Testis (tissue), 3 donors: ENCODE data around the gene TXN. TPM values are rescaled to one million over a fixed set of nuclear protein-coding genes. Genes with fewer than 3 reads are reported as not detected.
"Not testable (repeated sequence)": the region's sequence is repeated elsewhere in the genome, so short reads cannot be mapped to it uniquely, and the experiment has no call there.

Experiments used
- DNase-seq: peaks from one replicate; pipeline ENCODE4 v3.0.0-alpha.2; 2019
- H3K27ac ChIP-seq, 2 donors: fragments of 200-600 bp; sonication (generic); one replicate each; pipeline ENCODE4 v1.5.1; 2019
- H3K27me3 ChIP-seq: fragments of 200-600 bp; sonication (generic); one replicate; pipeline ENCODE4 v1.5.1; 2019
- H3K36me3 ChIP-seq: fragments of 200-600 bp; sonication (generic); one replicate; pipeline ENCODE4 v1.5.1; 2017; ENCODE audit warnings: low read depth; ENCODE audit errors: missing control alignments
- H3K4me1 ChIP-seq: fragments of 200-600 bp; sonication (generic); one replicate; pipeline ENCODE4 v1.5.1; 2019
- H3K4me3 ChIP-seq, 2 donors: fragments of 200-600 bp; sonication (generic); one replicate each; pipeline ENCODE4 v1.5.1; 2017 to 2019
- H3K9me3 ChIP-seq: fragments of 200-600 bp; sonication (generic); one replicate; pipeline ENCODE4 v1.5.1; 2017
- POLR2A ChIP-seq: fragments of 450-650 bp; IDR thresholded peaks from one replicate; pipeline ENCODE4 v1.6.1; 2017; ENCODE audit warnings: antibody characterized with exemption, mild to moderate bottlenecking, moderate library complexity
- WGBS, 2 donors: methylation state at CpG; one replicate each; pipeline ENCODE4 v1.1.5; 2018; 5-methylcytosine and 5-hydroxymethylcytosine counted together
- intact Hi-C: fragments of 100-400 bp; cut with DNase I; formaldehyde crosslinking; loops from one replicate; pipeline ENCODE4 v1.15.1; 2023; ENCODE audit warnings: low total_unique reads
- polyA plus RNA-seq: library from polyadenylated mRNA; stranded (reverse); fragments of 350-450 nt; fragmentation: Illumina TruSeq; extraction: RNeasy Lipid Tissue Mini Kit (QIAGEN cat#74804); gene quantifications from one replicate; pipeline ENCODE4 v1.2.3, GENCODE V29; 2014; ENCODE audit warnings: low read depth, low replicate concordance; ENCODE audit not compliant: insufficient read depth
- total RNA-seq, 2 donors: library from RNA; depleted of rRNA; stranded (reverse); fragments of >200 nt; gene quantifications; one replicate each; pipeline ENCODE4 v1.2.3, GENCODE V29; 2016
- TF ChIP-seq, protein P1 (sequence below), 3 experiments: fragments of 450-650 bp in 2 of 3; fragments of 200-600 bp in 1 of 3; sonication (generic) in 1 of 3; IDR thresholded peaks; one replicate each; pipeline ENCODE4 v1.5.1; 2016 to 2019; ENCODE audit warnings: antibody characterized with exemption in 3 of 3, mild to moderate bottlenecking in 2 of 3, moderate library complexity in 1 of 3

The TXN gene
- total and polyA plus RNA-seq, 3 donors from 2014 or later, result 30.2 to 57.0 (median 31.7) TPM

DNA sequence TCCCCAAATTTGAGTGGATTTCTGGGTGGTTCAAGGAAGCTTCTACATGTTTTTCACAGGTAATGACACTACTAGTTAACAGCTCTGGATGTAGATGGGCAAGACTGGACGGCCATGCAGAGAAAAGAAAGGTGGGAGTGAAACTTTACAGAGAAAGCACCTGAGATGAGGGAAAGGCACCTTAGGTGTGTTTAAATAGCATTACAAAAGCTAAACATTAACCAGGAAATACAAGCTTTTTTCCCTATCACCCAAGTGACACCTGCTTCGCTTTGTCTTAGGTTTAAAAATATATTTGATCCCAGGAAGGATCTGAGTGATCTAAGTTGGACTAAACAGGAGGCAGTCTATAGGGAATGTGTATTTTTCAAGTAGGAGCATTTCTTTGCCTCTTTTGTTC lies 56.7 kb downstream of the TXN start:
- Histone ChIP-seq H3K4me1 (no peaks in the 10 kb centered on the region), H3K27me3 (no peaks in the 10 kb centered on the region), H3K36me3 (no peaks in the 10 kb centered on the region), H3K27ac (no peak overlapping the region), H3K4me3 (no peak overlapping the region), H3K9me3 (no peaks in the 10 kb centered on the region)
- DNase-seq, result no peak
- TF ChIP-seq POLR2A, result no peak
- TF ChIP-seq, protein P1, sequence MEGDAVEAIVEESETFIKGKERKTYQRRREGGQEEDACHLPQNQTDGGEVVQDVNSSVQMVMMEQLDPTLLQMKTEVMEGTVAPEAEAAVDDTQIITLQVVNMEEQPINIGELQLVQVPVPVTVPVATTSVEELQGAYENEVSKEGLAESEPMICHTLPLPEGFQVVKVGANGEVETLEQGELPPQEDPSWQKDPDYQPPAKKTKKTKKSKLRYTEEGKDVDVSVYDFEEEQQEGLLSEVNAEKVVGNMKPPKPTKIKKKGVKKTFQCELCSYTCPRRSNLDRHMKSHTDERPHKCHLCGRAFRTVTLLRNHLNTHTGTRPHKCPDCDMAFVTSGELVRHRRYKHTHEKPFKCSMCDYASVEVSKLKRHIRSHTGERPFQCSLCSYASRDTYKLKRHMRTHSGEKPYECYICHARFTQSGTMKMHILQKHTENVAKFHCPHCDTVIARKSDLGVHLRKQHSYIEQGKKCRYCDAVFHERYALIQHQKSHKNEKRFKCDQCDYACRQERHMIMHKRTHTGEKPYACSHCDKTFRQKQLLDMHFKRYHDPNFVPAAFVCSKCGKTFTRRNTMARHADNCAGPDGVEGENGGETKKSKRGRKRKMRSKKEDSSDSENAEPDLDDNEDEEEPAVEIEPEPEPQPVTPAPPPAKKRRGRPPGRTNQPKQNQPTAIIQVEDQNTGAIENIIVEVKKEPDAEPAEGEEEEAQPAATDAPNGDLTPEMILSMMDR (IDR thresholded peaks at IDR 0.05), result no peak
- 90 to 94% methylated on average over 2 of the region's 2 CpGs for WGBS, 2 donors
- intact Hi-C loops, result no loop called here

DNA sequence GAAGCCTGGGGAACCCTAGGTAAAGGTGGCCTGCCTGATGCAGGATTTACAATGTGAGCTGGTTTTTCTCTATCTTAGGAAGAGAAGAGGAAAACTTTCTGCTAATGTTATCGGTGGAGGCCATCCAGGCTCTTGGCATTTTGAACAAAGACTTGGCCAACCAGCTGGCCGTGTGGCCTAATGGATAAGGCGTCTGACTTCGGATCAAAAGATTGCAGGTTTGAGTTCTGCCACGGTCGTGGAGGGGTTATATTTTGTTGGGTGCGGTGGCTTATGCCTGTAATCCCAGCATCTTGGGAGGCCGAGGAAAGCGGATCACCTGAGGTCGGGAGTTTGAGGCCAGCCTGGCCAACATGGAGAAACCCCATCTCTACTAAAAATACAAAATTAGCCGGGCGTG lies 58.0 kb downstream of the TXN start:
- intact Hi-C loops, result no loop called here
- 90 to 91% methylated on average over 12 of the region's 12 CpGs for WGBS, 2 donors
- Histone ChIP-seq H3K27ac (no peak overlapping the region), H3K4me1 (no peaks in the 10 kb centered on the region), H3K4me3 (no peak overlapping the region), H3K36me3 (no peaks in the 10 kb centered on the region), H3K27me3 (no peaks in the 10 kb centered on the region), H3K9me3 (no peaks in the 10 kb centered on the region)
- TF ChIP-seq POLR2A, result no peak
- no peak for DNase-seq

DNA sequence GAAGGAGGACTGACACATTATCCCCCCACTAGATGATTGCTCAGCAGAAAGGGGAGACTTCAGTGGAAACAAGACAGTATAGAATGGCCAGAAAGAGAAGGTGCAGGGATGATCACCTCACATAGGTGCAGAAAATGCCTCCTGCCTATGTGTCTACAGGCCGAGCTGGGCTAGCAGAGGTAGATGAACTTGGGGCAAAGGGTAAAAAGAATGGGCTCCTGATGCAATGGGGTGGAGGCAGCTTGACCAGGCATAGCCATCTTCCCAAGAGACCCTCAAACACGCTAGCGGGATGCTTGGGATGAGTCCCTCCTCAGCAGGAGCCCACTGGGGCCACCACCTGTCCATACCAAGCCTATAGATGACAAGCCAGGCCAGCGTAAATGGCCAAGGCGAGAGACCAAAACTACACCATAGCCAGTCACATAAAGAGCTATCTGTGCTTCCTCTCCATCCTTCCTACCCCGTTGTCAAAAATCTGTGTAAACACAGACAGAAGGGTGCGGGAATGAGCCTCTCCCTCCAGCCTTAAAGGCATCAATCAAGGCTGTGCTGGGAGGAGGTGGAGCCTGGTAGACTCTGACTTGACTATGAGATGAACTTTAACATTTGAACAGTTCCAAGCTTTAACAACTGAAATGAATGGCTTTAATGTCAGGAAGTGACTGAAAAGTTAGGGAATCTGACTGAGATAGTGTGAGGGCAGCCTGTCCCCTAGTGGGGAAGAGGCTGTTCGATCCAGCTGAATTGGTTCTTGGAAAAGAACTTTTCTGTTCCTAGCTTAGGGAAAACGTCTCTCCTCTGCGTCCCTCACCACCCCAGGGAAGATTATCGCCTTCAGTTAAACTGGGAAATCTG lies 58.7 kb downstream of the TXN start:
- Histone ChIP-seq H3K27ac (no peak overlapping the region), H3K9me3 (no peaks in the 10 kb centered on the region), H3K4me3 (no peak overlapping the region), H3K36me3 (no peaks in the 10 kb centered on the region), H3K27me3 (no peaks in the 10 kb centered on the region), H3K4me1 (no peaks in the 10 kb centered on the region)
- intact Hi-C loops, result no loop called here
- WGBS, 2 donors, result 71 to 75% methylated on average over 8 to 11 of the region's 11 CpGs
- no peak for DNase-seq
- TF ChIP-seq, protein P1 (IDR thresholded peaks at IDR 0.05), result no peak
- TF ChIP-seq POLR2A, result no peak

DNA sequence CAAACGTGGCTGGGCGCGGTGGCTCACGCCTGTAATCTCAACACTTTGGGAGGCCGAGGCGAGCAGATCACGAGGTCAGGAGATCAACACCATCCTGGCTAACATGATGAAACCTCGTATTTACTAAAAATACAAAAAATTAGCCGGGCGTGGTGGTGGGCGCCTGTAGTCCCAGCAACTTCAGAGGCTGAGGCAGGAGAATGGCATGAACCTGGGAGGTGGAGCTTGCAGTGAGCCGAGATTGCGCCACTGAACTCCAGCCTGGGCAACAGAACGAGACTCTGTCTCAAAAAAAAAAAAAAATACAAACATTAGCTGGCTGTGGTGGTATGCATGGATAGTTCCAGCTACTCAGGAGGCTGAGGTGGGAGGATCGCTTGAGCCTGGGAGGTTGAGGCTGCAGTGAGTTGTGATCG lies 60.2 kb downstream of the TXN start:
- H3K27me3 ChIP-seq, DNase-seq, H3K4me1 ChIP-seq, H3K4me3 ChIP-seq, H3K36me3 ChIP-seq, H3K27ac ChIP-seq, H3K9me3 ChIP-seq, intact Hi-C loops: not testable (repeated sequence)
- WGBS, 2 donors, result 89 to 95% methylated on average over 16 of the region's 16 CpGs

Other genes starting within 250 kb of the TXN start
- not detected for gene C9orf152, start 48.3 kb downstream of the TXN start, total RNA-seq
- gene C9orf152, start 48.3 kb downstream of the TXN start, polyA plus RNA-seq, result not detected
- gene TXNDC8, start 81.4 kb upstream of the TXN start, total RNA-seq, result 10 to 100 TPM in 1 of 2 donors, 1 to 10 TPM in 1; 3.5 to 17.9 TPM
- gene TXNDC8, start 81.4 kb upstream of the TXN start, polyA plus RNA-seq, result 16.7 TPM